HepG2 (cell line): Measurements from ENCODE around the gene CRISPLD2.

Experiments
- CCDC6 ChIP-seq: sonication (generic); formaldehyde crosslinking; IDR thresholded peaks from 2 replicates; pipeline ENCODE4 v1.8.1; 2022; ENCODE audit warnings: mild to moderate bottlenecking, missing genetic modification reagents, moderate library complexity
- PHB2 ChIP-seq: fragments of 450-650 bp; IDR thresholded peaks from 2 replicates; pipeline ENCODE4 v1.6.1; 2018; ENCODE audit not compliant: partially characterized antibody
- RNF2 ChIP-seq: fragments of 450-650 bp; conservative IDR thresholded peaks from 2 replicates; pipeline ENCODE4 v1.6.1; 2016; ENCODE audit warnings: low read depth
- TF ChIP-seq, protein P1 (sequence below): sonication (generic); formaldehyde crosslinking; IDR thresholded peaks from 2 replicates; pipeline ENCODE4 v1.5.0; 2020; ENCODE audit warnings: mild to moderate bottlenecking, missing genetic modification reagents, moderate library complexity

DNA sequence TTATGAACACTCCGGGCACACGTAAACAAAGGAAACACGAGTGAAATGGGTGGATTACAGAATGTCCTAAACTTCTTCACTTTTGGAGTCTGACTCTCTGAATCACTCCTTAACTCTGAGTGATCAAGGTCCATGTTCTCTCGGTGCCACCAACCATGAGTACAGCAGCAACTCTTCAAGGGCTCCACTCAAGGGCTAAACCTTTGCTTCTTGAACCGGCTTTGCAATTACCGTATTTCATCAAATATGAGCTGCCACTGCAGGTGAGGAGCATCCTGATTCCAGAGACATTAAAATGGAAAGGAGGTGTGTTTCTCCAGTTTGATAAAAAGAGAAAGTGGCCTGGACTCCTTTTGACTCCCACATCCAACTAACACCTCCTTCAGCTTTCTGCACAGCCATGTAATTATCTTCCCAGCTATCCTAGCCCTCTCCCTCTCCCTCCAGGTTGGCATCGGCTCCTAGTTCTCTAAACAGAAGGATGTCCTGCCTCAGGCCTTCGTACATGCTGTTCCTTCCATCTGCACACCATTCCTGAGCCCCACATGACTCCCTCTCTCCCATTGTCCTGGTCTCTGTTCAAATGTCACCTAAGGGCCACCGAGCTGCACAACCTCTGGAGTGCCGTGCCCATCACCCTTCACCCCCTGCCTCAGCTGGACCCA is 130.1 kb downstream of the CRISPLD2 start:
- TF ChIP-seq, protein P1, sequence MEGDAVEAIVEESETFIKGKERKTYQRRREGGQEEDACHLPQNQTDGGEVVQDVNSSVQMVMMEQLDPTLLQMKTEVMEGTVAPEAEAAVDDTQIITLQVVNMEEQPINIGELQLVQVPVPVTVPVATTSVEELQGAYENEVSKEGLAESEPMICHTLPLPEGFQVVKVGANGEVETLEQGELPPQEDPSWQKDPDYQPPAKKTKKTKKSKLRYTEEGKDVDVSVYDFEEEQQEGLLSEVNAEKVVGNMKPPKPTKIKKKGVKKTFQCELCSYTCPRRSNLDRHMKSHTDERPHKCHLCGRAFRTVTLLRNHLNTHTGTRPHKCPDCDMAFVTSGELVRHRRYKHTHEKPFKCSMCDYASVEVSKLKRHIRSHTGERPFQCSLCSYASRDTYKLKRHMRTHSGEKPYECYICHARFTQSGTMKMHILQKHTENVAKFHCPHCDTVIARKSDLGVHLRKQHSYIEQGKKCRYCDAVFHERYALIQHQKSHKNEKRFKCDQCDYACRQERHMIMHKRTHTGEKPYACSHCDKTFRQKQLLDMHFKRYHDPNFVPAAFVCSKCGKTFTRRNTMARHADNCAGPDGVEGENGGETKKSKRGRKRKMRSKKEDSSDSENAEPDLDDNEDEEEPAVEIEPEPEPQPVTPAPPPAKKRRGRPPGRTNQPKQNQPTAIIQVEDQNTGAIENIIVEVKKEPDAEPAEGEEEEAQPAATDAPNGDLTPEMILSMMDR (CRISPR knock-in tag): no peak
- no peak for TF ChIP-seq RNF2
- TF ChIP-seq PHB2: no peak
- no peak for TF ChIP-seq CCDC6 (CRISPR knock-in tag)
